Activated CD4-positive, alpha-beta T cell treated with anti-CD3 and anti-CD28 coated beads, Interleukin-2, Interleukin-4, amounts not matched to agents 100 ng/mL and 50 ng/mL, durations not matched to agents 16 hours and 8 hours (primary cell): ENCODE measurements around the gene TCEANC2.

ENCODE experiments used
- DNase-seq: peaks from one replicate; pipeline ENCODE4 v3.0.0-alpha.2; 2020; ENCODE audit warnings: low spot score

The TCEANC2 gene

GRCh38 chr1:54136269-54136896 lies 83.0 kb downstream of the TCEANC2 start:
- DNase-seq: no peak

DNA sequence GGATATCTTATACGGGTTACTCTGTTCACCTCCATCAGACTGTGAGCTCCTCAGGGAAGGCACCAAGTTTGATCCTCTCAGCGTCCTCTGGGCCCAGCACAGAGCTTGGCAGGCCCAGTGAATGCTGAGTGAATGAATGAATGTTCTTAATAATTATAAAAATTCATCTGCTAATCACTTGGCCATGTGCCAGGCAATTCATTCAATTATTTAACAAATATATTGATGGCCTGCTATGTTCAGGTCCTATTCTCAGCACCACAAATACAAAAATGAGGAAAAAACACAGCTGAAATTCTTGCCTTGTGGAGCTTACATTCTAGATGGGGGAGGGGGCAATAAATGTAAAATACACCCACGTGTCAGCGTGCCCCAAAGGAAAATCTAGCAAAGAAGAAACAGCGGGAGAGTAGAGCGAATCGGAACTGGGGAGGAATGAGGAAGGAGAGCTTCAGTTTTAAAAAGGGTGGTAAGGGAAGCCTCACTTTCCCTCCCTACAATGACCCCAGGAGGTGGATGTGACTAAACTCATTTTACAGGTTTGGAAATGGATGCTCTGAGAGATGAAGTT lies 83.6 kb downstream of the TCEANC2 start:
- no peak for DNase-seq

- DNase-seq: no peak
Measured at GRCh38 chr1:54137534-54138061, 84.2 kb downstream of the TCEANC2 start.

- DNase-seq: no peak
Measured at GRCh38 chr1:54138994-54139393, 85.6 kb downstream of the TCEANC2 start.

DNA sequence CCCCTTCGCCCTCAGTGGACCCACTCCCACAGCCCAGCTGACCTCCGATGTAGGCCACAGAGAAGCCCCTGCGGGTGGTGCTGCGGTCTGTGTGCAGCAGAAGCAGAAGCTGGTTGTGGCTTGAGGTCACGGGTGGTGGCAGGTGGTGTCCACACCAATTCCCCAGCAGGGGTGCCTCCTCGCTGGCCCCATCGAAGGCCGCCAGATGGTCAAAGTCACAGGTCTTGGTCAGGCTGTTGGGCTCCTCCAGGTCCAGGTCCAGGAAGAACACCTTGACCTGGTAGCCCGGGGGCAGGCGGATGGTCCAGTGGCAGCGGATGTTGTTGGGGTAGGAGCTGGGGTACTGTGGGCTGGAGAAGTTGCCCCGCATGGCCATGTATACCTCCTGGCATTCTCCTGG lies 86.3 kb downstream of the TCEANC2 start:
- DNase-seq: no peak

DNA sequence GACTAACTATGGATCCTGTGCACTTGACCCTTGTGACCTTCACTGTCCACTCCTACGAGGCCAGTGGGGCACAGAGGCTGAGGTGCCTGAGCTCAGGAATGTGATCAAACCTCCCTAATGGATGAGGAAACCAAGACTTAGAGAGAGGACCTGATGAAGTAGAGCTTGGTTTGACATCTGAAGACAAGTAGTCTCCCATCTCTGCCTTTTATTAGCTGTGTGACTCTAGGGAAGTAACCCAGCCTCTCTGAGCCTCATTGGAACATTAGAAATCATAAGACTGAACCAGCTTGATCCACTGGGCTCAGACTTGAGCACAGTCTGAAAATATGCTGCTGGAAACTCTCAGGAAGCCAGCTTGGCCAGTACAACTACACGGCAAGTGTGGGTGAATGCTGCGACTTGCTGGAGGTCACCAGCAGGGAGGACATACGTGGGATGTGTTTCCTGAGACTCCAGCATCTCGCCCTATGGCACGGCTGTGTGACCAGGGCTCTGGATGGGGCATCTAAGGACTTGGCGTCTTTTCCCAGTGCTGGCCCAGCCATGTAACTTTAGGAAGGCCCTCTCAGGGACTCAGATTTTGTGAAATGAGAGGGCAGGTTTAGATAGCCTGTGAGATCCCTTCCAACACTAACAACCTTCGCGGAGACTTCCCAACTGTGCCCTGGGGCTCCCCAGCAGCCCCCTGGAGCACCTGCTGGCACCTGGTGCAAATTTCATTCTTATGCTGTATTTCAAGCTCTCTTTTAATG lies 88.9 kb downstream of the TCEANC2 start:
- DNase-seq: no peak

DNA sequence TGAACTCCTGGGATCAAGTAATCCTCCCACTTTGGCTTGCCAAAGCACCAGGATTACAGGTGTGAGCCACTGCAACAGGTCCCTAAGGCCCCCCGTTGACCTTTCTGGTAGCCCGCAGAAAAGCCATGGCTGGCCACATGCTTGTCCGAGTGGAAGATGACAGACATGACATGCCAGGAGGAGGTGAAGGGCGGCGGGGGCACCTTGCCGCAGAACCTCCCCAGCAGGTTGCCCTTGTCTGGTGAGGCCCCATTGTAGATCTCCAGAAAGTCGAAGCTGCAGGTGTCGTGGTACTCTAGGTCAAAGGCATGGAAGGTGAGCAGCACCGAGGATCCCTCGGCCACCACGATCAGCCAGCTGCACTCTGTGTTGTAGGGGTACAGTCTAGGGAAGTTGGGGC lies 91.0 kb downstream of the TCEANC2 start:
- DNase-seq: no peak

DNA sequence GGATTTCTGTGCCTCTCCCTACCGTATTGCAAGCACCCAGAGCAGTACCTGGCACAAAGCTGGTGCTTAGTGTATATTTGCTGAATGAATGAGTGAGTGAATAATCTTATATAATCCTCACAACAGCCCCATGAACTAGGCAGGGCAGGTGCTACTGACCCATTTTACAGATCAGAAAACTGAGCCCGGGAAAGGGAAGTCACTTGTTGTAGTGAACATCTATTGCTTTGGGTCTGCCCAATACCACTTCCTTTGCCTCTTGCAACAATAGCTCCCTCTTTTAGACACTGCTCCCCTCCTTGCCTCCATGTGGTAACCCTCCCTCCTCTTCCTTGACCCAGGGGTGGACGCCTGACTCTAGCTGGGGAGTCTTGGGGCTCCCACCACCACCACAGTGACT lies 96.3 kb downstream of the TCEANC2 start:
- DNase-seq: no peak

DNA sequence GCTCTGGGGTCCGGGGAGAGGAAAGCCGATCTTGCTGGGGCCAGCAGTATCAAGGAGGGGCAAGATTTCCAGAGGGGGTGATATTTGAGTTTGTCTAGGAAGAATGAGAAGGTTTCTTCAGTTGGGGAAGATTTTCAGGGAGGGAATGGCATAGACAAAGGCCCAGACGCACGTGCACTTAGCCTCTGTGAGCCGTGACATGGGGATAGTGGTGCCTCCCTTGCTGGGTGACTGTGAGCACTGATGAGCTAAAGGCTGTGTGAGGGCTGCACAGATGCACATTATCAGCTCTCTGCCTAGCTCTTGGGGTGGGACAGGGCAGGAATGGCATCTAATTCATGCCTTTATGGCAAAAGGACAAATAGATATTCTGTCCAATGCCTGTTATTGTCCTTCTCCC lies 97.6 kb downstream of the TCEANC2 start:
- DNase-seq: no peak

- no peak for DNase-seq
Measured at GRCh38 chr1:54152696-54153095, 99.3 kb downstream of the TCEANC2 start, which contains the start of gene CDCP2. TSS of gene CDCP2 (minus strand) at chr1:54153000. CDS start at chr1:54152922, 78 bp downstream.

- DNase-seq: no peak
Measured at GRCh38 chr1:54153535-54154439, 100.4 kb downstream of the TCEANC2 start.
